Measurements from ENCODE around the gene GAREM2.

GAREM2 gene

GRCh38 chr2:26168785-26169184 is 4.1 kb upstream of the GAREM2 start:
- Histone ChIP-seq H3K4me1 (no peaks in the 10 kb centered on the region), H3K9ac (no peak overlapping the region), H3K27ac (no peak overlapping the region), H3K36me3 (no peaks in the 10 kb centered on the region), H4K20me1 (no peaks in the 10 kb centered on the region), H3K4me3 (no peak overlapping the region), H3K4me2 (no peak overlapping the region), H3K9me3 (no peaks in the 10 kb centered on the region; the same call in 1 of the 2 replicates), H3K27me3 (peaks cover 42% of the 10 kb centered on the region)
- TF ChIP-seq Cebpa-rat (IDR thresholded peaks at IDR 0.05) = no peak

GRCh38 chr2:26169226-26169625 is 3.7 kb upstream of the GAREM2 start:
- Histone ChIP-seq H3K4me1 (no peaks in the 10 kb centered on the region), H3K4me3 (no peak overlapping the region), H3K9me3 (no peaks in the 10 kb centered on the region; the same call in 1 of the 2 replicates), H3K4me2 (no peak overlapping the region), H3K27me3 (peaks cover 46% of the 10 kb centered on the region), H3K9ac (no peak overlapping the region), H3K27ac (no peak overlapping the region), H4K20me1 (peaks cover 4% of the 10 kb centered on the region), H3K36me3 (no peaks in the 10 kb centered on the region)
- no peak for TF ChIP-seq Cebpa-rat (IDR thresholded peaks at IDR 0.05)

- H3K9ac ChIP-seq = no peak overlapping the region
- TF ChIP-seq Cebpa-rat (IDR thresholded peaks at IDR 0.05) = no peak
- no peak overlapping the region for H3K27ac ChIP-seq
- no peaks in the 10 kb centered on the region for H3K36me3 ChIP-seq
- H3K27me3 ChIP-seq = peaks cover 53% of the 10 kb centered on the region
- H3K4me3 ChIP-seq = no peak overlapping the region
- H4K20me1 ChIP-seq = peaks cover 6% of the 10 kb centered on the region
- no peaks in the 10 kb centered on the region for H3K4me1 ChIP-seq
- no peaks in the 10 kb centered on the region; the same call in 1 of the 2 replicates for H3K9me3 ChIP-seq
- H3K4me2 ChIP-seq = no peak overlapping the region
These were observed 3.0 kb upstream of the GAREM2 start for GRCh38 chr2:26169681-26170414.

- Histone ChIP-seq H3K4me3 (no peak overlapping the region), H3K9me3 (no peaks in the 10 kb centered on the region; the same call in 1 of the 2 replicates), H3K4me2 (no peak overlapping the region), H4K20me1 (peaks cover 12% of the 10 kb centered on the region), H3K4me1 (no peaks in the 10 kb centered on the region), H3K9ac (no peak overlapping the region), H3K27me3 (peaks cover 62% of the 10 kb centered on the region), H3K36me3 (no peaks in the 10 kb centered on the region), H3K27ac (no peak overlapping the region)
- no peak for TF ChIP-seq Cebpa-rat (IDR thresholded peaks at IDR 0.05)
These were observed 2.1 kb upstream of the GAREM2 start for GRCh38 chr2:26170795-26171194.

- Histone ChIP-seq H3K9ac (no peak overlapping the region), H3K4me2 (no peak overlapping the region), H3K4me3 (no peak overlapping the region), H4K20me1 (peaks cover 13% of the 10 kb centered on the region), H3K36me3 (no peaks in the 10 kb centered on the region), H3K27me3 (peaks cover 77% of the 10 kb centered on the region), H3K27ac (no peak overlapping the region), H3K9me3 (no peaks in the 10 kb centered on the region; the same call in 1 of the 2 replicates), H3K4me1 (no peaks in the 10 kb centered on the region)
- no peak for TF ChIP-seq Cebpa-rat (IDR thresholded peaks at IDR 0.05)
These were observed 558 bp upstream of the GAREM2 start for GRCh38 chr2:26172189-26172870.

- Histone ChIP-seq H3K4me3 (peak overlapping the region; percentile 39; the same call in 1 of the 2 replicates), H3K27me3 (peaks cover 93% of the 10 kb centered on the region), H3K9ac (no peak overlapping the region), H3K27ac (no peak overlapping the region), H3K36me3 (no peaks in the 10 kb centered on the region), H3K4me1 (no peaks in the 10 kb centered on the region), H3K9me3 (no peaks in the 10 kb centered on the region; the same call in 1 of the 2 replicates), H3K4me2 (peak overlapping the region; percentile 95), H4K20me1 (peaks cover 13% of the 10 kb centered on the region)
- no peak for TF ChIP-seq Cebpa-rat (IDR thresholded peaks at IDR 0.05)
These were observed 1.0 kb downstream of the GAREM2 start for GRCh38 chr2:26173776-26174482.

GRCh38 chr2:26174691-26175465 is 2.0 kb downstream of the GAREM2 start:
- Histone ChIP-seq H3K9me3 (no peaks in the 10 kb centered on the region; the same call in 1 of the 2 replicates), H3K27ac (no peak overlapping the region), H3K36me3 (no peaks in the 10 kb centered on the region), H3K9ac (no peak overlapping the region), H3K27me3 (peaks cover 97% of the 10 kb centered on the region), H3K4me3 (no peak overlapping the region), H3K4me2 (no peak overlapping the region), H3K4me1 (peaks cover 9% of the 10 kb centered on the region), H4K20me1 (peaks cover 13% of the 10 kb centered on the region)
- TF ChIP-seq Cebpa-rat (IDR thresholded peaks at IDR 0.05) = no peak

GRCh38 chr2:26175466-26176278 is 2.8 kb downstream of the GAREM2 start:
- no peak overlapping the region for H3K4me3 ChIP-seq
- no peak for TF ChIP-seq Cebpa-rat (IDR thresholded peaks at IDR 0.05)
- peaks cover 97% of the 10 kb centered on the region for H3K27me3 ChIP-seq
- H3K9me3 ChIP-seq = no peaks in the 10 kb centered on the region; the same call in 1 of the 2 replicates
- H4K20me1 ChIP-seq = peaks cover 13% of the 10 kb centered on the region
- no peaks in the 10 kb centered on the region for H3K36me3 ChIP-seq
- no peak overlapping the region for H3K4me2 ChIP-seq
- H3K9ac ChIP-seq = no peak overlapping the region
- peaks cover 14% of the 10 kb centered on the region for H3K4me1 ChIP-seq
- H3K27ac ChIP-seq = no peak overlapping the region

GRCh38 chr2:26176279-26176615 is 3.4 kb downstream of the GAREM2 start:
- no peak overlapping the region for H3K27ac ChIP-seq
- TF ChIP-seq Cebpa-rat (IDR thresholded peaks at IDR 0.05) = no peak
- H3K36me3 ChIP-seq = no peaks in the 10 kb centered on the region
- no peak overlapping the region for H3K4me2 ChIP-seq
- no peak overlapping the region for H3K4me3 ChIP-seq
- no peaks in the 10 kb centered on the region; the same call in 1 of the 2 replicates for H3K9me3 ChIP-seq
- H3K27me3 ChIP-seq = peaks cover 97% of the 10 kb centered on the region
- no peak overlapping the region for H3K9ac ChIP-seq
- H3K4me1 ChIP-seq = peaks cover 14% of the 10 kb centered on the region
- H4K20me1 ChIP-seq = peaks cover 13% of the 10 kb centered on the region

Measured in BLaER1 (cell line).